SU-DHL-6 (cell line): ENCODE measurements around the gene GNG7.

Source experiments
- CTCF ChIP-seq: fragments of 200-600 bp; sonication (generic); IDR thresholded peaks from one replicate; pipeline ENCODE4 v1.5.1; 2017; ENCODE audit warnings: antibody characterized with exemption, mild to moderate bottlenecking, low read length, moderate library complexity; ENCODE audit not compliant: insufficient read depth, poor library complexity, severe bottlenecking
- EZH2phosphoT487 ChIP-seq: fragments of 200-600 bp; sonication (generic), shearing (Covaris generic); conservative IDR thresholded peaks from 2 replicates; pipeline ENCODE4 v1.6.1; 2018; ENCODE audit warnings: mild to moderate bottlenecking, antibody characterized with exemption, low read length, moderate library complexity, mixed read lengths

GRCh38 chr19:2714531-2715269, 12.2 kb upstream of the GNG7 start:
- TF ChIP-seq CTCF (no peak), EZH2phosphoT487 (no peak)
